OCI-LY7 (cell line): Measurements from ENCODE around the gene CDKN2B-AS1. TPM values are rescaled to one million over a fixed set of nuclear protein-coding genes. Genes with fewer than 3 reads are reported as not detected.

Experiments
- BruUV-seq: library from RNA; stranded (reverse); fragments of 400-500 nt; replicated peaks from 2 replicates; lab custom pipeline; 2021; lab: Mats Ljungman, UMichigan
- CTCF ChIA-PET: fragments of 300-600 bp; sonication (Branson Sonifier 250); formaldehyde crosslinking; loops from one replicate; lab custom pipeline; 2022; ENCODE audit warnings: antibody characterized with exemption; ENCODE audit not compliant: unreplicated experiment; lab: Charles Lee
- POLR2A ChIA-PET: fragments of 300-600 bp; sonication (Branson Sonifier 250); formaldehyde crosslinking; loops from one replicate; lab custom pipeline; 2022; ENCODE audit warnings: antibody characterized with exemption; lab: Charles Lee
- DNase-seq: peaks from one replicate; pipeline ENCODE4 v3.0.0-alpha.2; 2015; ENCODE audit warnings: low spot score
- H2AFZ ChIP-seq: fragments of 200-600 bp; sonication (generic), shearing (Covaris generic); 2 replicates; pipeline ENCODE4 v1.6.1; 2014; ENCODE audit warnings: mild to moderate bottlenecking, antibody characterized with exemption, low read length, moderate library complexity
- H3K27ac ChIP-seq: fragments of 200-600 bp; sonication (generic); 2 replicates; pipeline ENCODE4 v1.5.1; 2014; ENCODE audit warnings: mixed run types, low read depth, mild to moderate bottlenecking, moderate library complexity, low read length, inconsistent platforms; ENCODE audit not compliant: poor library complexity, severe bottlenecking
- H3K36me3 ChIP-seq: fragments of 200-600 bp; sonication (generic); 2 replicates; pipeline ENCODE4 v1.6.1; 2014; ENCODE audit warnings: mild to moderate bottlenecking, antibody characterized with exemption, low read length, moderate library complexity, mixed read lengths; ENCODE audit not compliant: insufficient read depth
- H3K4me1 ChIP-seq: fragments of 200-600 bp; sonication (generic); 2 replicates; pipeline ENCODE4 v1.5.1; 2014; ENCODE audit warnings: mild to moderate bottlenecking, low read length; ENCODE audit not compliant: insufficient read depth, poor library complexity, severe bottlenecking
- H3K4me2 ChIP-seq: fragments of 200-600 bp; sonication (generic); 2 replicates; pipeline ENCODE4 v1.6.1; 2014; ENCODE audit warnings: mild to moderate bottlenecking, low read length
- H3K4me3 ChIP-seq: fragments of 200-600 bp; sonication (generic); 2 replicates; pipeline ENCODE4 v1.5.1; 2014; ENCODE audit warnings: mild to moderate bottlenecking, low read depth, low read length; ENCODE audit not compliant: poor library complexity, severe bottlenecking
- H3K79me2 ChIP-seq: fragments of 200-600 bp; sonication (generic); 2 replicates; pipeline ENCODE4 v1.6.1; 2016; ENCODE audit warnings: low read depth, mild to moderate bottlenecking, low read length, moderate library complexity, mixed read lengths; ENCODE audit not compliant: insufficient read depth
- H3K9me2 ChIP-seq: fragments of 200-600 bp; sonication (generic); 2 replicates; pipeline ENCODE4 v1.6.1; 2016; ENCODE audit warnings: mild to moderate bottlenecking, low read length, mixed read lengths; ENCODE audit not compliant: insufficient read depth
- H3K9me3 ChIP-seq: fragments of 200-600 bp; sonication (generic); 2 replicates; pipeline ENCODE4 v1.6.1; 2014; ENCODE audit warnings: mild to moderate bottlenecking, mixed run types, low read length, mixed read lengths
- H4K20me1 ChIP-seq: fragments of 200-600 bp; sonication (generic); 2 replicates; pipeline ENCODE4 v1.6.1; 2014; ENCODE audit warnings: mild to moderate bottlenecking, antibody characterized with exemption, low read length, moderate library complexity, mixed read lengths; ENCODE audit not compliant: insufficient read depth
- EZH2phosphoT487 ChIP-seq: fragments of 200-600 bp; sonication (generic); IDR thresholded peaks from 2 replicates; pipeline ENCODE4 v1.6.1; 2018; ENCODE audit warnings: low read depth, borderline replicate concordance, mild to moderate bottlenecking, mixed run types, antibody characterized with exemption, low read length, moderate library complexity, mixed read lengths
- intact Hi-C: fragments of 100-400 bp; cut with micrococcal nuclease; formaldehyde crosslinking; loops from one replicate; pipeline ENCODE4 v1.10.0; 2022; ENCODE audit not compliant: unreplicated experiment
- total RNA-seq, 2 experiments: library from RNA; depleted of rRNA in 1 of 2; stranded (reverse); fragments of >200 nt in 1 of 2; shearing (Covaris generic) in 1 of 2; gene quantifications; 2 replicates each; pipeline ENCODE4 v1.2.3, GENCODE V29; 2014 to 2022
- TF ChIP-seq, protein P1 (sequence below): fragments of 200-600 bp; sonication (generic); conservative IDR thresholded peaks from 2 replicates; pipeline ENCODE4 v1.5.1; 2014; ENCODE audit warnings: mild to moderate bottlenecking, antibody characterized with exemption, low read length, moderate library complexity, mixed read lengths

CDKN2B-AS1 gene
- total RNA-seq, 2 experiments from 2014 or later: 20.4 to 24.3 TPM

DNA sequence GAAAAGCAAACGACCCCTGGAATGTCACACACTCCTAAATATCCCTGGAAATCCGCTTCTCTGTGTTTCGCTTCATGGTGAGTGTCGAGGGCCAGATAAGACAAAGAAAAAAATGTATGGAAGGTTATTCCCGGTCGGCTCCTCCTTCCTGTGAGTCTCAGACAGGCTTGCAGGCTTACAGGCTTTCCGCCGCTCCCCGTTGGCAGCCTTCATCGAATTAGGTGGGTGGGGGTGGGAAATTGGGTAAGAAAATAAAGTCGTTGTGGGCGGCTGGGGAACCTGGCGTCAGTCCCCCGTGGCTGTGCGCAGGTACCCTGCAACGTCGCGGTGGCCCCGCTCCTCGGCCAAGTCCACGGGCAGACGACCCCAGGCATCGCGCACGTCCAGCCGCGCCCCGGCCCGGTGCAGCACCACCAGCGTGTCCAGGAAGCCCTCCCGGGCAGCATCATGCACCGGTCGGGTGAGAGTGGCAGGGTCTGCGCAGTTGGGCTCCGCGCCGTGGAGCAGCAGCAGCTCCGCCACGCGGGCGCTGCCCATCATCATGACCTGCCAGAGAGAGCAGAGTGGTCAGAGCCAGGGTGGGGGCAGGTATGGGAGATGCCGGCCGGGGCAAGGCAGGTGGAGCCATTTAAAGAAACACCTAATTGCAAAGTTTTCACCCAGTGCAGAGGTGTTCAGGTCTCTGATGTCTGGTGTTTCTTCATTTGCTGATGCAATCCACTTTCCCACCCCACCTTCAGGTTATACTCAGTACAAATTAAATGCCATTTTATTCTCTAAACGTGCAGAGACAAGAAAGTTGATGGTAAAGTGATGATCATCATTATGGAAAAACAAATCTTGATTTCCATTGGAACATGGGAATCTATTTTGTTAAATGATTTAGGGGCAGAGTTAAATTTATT is 11.4 kb downstream of the CDKN2B-AS1 start:
- CTCF ChIA-PET: no interaction called here
- TF ChIP-seq, protein P1, sequence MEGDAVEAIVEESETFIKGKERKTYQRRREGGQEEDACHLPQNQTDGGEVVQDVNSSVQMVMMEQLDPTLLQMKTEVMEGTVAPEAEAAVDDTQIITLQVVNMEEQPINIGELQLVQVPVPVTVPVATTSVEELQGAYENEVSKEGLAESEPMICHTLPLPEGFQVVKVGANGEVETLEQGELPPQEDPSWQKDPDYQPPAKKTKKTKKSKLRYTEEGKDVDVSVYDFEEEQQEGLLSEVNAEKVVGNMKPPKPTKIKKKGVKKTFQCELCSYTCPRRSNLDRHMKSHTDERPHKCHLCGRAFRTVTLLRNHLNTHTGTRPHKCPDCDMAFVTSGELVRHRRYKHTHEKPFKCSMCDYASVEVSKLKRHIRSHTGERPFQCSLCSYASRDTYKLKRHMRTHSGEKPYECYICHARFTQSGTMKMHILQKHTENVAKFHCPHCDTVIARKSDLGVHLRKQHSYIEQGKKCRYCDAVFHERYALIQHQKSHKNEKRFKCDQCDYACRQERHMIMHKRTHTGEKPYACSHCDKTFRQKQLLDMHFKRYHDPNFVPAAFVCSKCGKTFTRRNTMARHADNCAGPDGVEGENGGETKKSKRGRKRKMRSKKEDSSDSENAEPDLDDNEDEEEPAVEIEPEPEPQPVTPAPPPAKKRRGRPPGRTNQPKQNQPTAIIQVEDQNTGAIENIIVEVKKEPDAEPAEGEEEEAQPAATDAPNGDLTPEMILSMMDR: no peak
- TF ChIP-seq EZH2phosphoT487: no peak
- Histone ChIP-seq H2AFZ (no peak overlapping the region), H3K9me3 (no peaks in the 10 kb centered on the region), H3K36me3 (peaks cover 2% of the 10 kb centered on the region; the same call in 1 of the 2 replicates), H3K27ac (no peak overlapping the region), H3K9me2 (no peaks in the 10 kb centered on the region), H3K4me2 (peak overlapping the region; percentile 67), H3K4me1 (peaks cover 57% of the 10 kb centered on the region), H4K20me1 (peaks cover 24% of the 10 kb centered on the region; the same call in 1 of the 2 replicates), H3K79me2 (peaks cover 68% of the 10 kb centered on the region), H3K4me3 (peak overlapping the region; percentile 50)
- no TSS peak for BruUV-seq
- peak; percentile 28 for DNase-seq
- intact Hi-C loops: no loop called here
- POLR2A ChIA-PET: interaction anchor here (0.8 to 3.7 kb wide), 6 partner anchors 8 to 102 kb away, joined by 3 to 34 read pairs (median 6); partner anchors contain the start of genes CDKN2A and CDKN2B-AS1

DNA sequence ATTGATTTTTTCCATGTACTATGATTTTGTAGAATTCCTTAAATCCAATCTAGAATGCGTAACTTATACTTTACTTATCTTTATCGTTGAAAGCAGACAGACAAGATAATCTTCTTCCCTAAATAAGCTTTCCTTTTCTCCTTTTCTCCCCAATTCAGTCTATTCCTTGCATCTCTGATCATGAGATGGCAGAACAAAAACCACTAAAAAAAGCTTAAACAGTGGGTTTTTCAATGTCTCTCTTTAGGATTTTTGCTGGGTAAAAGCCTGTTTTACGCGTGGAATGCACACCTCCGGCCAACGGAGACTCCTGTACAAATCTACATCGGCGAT is 13.8 kb downstream of the CDKN2B-AS1 start:
- no peaks in the 10 kb centered on the region for H3K9me3 ChIP-seq
- no peak overlapping the region for H3K27ac ChIP-seq
- ChIA-PET CTCF (interaction anchor here (0.7 to 0.9 kb wide), 3 partner anchors 12 to 29 kb away, joined by 3 to 4 read pairs (median 4); partner anchors contain the start of genes CDKN2A and CDKN2B-AS1), POLR2A (interaction anchor here (0.6 to 3.7 kb wide), 22 partner anchors 9 to 1080 kb away, joined by 3 to 34 read pairs (median 4); partner anchors contain the start of genes CDKN2A and CDKN2B-AS1)
- DNase-seq: no peak
- H3K36me3 ChIP-seq: peaks cover 21% of the 10 kb centered on the region
- TF ChIP-seq EZH2phosphoT487: no peak
- TF ChIP-seq, protein P1: no peak
- intact Hi-C loops: loop anchor here (1.0 kb wide), 2 partner anchors 12 to 195 kb away; no protein-coding TSS in a partner anchor
- peaks cover 46% of the 10 kb centered on the region for H3K4me1 ChIP-seq
- H2AFZ ChIP-seq: peak overlapping the region; percentile 50; the same call in 1 of the 2 replicates
- H3K4me3 ChIP-seq: peak overlapping the region; percentile 73
- H3K4me2 ChIP-seq: peak overlapping the region; percentile 94
- no TSS peak for BruUV-seq
- 0 out of 2 replicates have a peak, but pooled peaks cover 17% of the 10 kb centered on the region for H4K20me1 ChIP-seq
- peaks cover 47% of the 10 kb centered on the region; the same call in 1 of the 2 replicates for H3K79me2 ChIP-seq
- no peaks in the 10 kb centered on the region for H3K9me2 ChIP-seq
